ENCODE measurements around the gene C2orf68.

- TF ChIP-seq RAD21 (IDR thresholded peaks at IDR 0.05; ENCODE audit: low read depth) = no peak
- no peak for TF ChIP-seq CEBPB (IDR thresholded peaks at IDR 0.05)
- TF ChIP-seq ZBTB7A (IDR thresholded peaks at IDR 0.05; ENCODE audit: low read depth) = no peak
- no peak for TF ChIP-seq TAF1 (IDR thresholded peaks at IDR 0.05; ENCODE audit: low read depth)
- TF ChIP-seq, protein P1, sequence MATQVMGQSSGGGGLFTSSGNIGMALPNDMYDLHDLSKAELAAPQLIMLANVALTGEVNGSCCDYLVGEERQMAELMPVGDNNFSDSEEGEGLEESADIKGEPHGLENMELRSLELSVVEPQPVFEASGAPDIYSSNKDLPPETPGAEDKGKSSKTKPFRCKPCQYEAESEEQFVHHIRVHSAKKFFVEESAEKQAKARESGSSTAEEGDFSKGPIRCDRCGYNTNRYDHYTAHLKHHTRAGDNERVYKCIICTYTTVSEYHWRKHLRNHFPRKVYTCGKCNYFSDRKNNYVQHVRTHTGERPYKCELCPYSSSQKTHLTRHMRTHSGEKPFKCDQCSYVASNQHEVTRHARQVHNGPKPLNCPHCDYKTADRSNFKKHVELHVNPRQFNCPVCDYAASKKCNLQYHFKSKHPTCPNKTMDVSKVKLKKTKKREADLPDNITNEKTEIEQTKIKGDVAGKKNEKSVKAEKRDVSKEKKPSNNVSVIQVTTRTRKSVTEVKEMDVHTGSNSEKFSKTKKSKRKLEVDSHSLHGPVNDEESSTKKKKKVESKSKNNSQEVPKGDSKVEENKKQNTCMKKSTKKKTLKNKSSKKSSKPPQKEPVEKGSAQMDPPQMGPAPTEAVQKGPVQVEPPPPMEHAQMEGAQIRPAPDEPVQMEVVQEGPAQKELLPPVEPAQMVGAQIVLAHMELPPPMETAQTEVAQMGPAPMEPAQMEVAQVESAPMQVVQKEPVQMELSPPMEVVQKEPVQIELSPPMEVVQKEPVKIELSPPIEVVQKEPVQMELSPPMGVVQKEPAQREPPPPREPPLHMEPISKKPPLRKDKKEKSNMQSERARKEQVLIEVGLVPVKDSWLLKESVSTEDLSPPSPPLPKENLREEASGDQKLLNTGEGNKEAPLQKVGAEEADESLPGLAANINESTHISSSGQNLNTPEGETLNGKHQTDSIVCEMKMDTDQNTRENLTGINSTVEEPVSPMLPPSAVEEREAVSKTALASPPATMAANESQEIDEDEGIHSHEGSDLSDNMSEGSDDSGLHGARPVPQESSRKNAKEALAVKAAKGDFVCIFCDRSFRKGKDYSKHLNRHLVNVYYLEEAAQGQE (IDR thresholded peaks at IDR 0.05; ENCODE audit: low read depth) = no peak
- no peak for TF ChIP-seq TEAD4 (IDR thresholded peaks at IDR 0.05)
- TF ChIP-seq, protein P2, sequence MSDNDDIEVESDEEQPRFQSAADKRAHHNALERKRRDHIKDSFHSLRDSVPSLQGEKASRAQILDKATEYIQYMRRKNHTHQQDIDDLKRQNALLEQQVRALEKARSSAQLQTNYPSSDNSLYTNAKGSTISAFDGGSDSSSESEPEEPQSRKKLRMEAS (IDR thresholded peaks at IDR 0.05) = no peak
- TF ChIP-seq EP300 (IDR thresholded peaks at IDR 0.05; ENCODE audit: borderline replicate concordance) = no peak
Observed at GRCh38 chr2:85646166-85646565, 34.3 kb upstream of the C2orf68 start.
